CD4-positive, alpha-beta T cell (primary cell): Measurements from ENCODE around the gene SGSM1. TPM values are rescaled to one million over a fixed set of nuclear protein-coding genes. Genes with fewer than 3 reads are reported as not detected.
"Not testable (repeated sequence)": the region's sequence is repeated elsewhere in the genome, so short reads cannot be mapped to it uniquely, and the experiment has no call there.

ENCODE experiments used
- ATAC-seq: fragments of 200-7000 bp; cut with Tn5 transposase; one replicate; pipeline ENCODE4 v1.10.0; 2022; ENCODE audit warnings: mild to moderate bottlenecking; ENCODE audit not compliant: poor library complexity
- CTCF ChIA-PET: fragments of 350-600 bp; sonication (Branson Sonifier 250); formaldehyde crosslinking; loops from one replicate; lab custom pipeline; 2021; ENCODE audit warnings: antibody characterized with exemption, inconsistent platforms; lab: Charles Lee
- POLR2A ChIA-PET: fragments of 350-600 bp; sonication (Branson Sonifier 250); formaldehyde crosslinking; loops from one replicate; lab custom pipeline; 2021; ENCODE audit warnings: antibody characterized with exemption, inconsistent platforms; lab: Charles Lee
- DNase-seq, 14 experiments: peaks; one replicate each; pipeline ENCODE4 v3.0.0-alpha.2; 2013 to 2020; ENCODE audit warnings: mixed read lengths in 2 of 14
- H3K27ac ChIP-seq, 2 donors: one replicate each; pipeline versions ENCODE4 v1.5.1 to v1.7.0; 2013; ENCODE audit warnings: low read length in 2 of 2, low read depth in 1 of 2, mild to moderate bottlenecking in 1 of 2
- H3K27me3 ChIP-seq, 2 experiments: 1 replicate in 1 of 2; 2 replicates in 1 of 2; pipeline versions ENCODE4 v1.6.1 to v1.7.0; 2013; ENCODE audit warnings: low read length in 2 of 2, control low read depth in 1 of 2, mild to moderate bottlenecking in 1 of 2, moderate library complexity in 1 of 2; ENCODE audit not compliant: insufficient read depth in 2 of 2, control insufficient read depth in 1 of 2
- H3K36me3 ChIP-seq: one replicate; pipeline ENCODE4 v1.6.1; 2013; ENCODE audit warnings: low read length, control low read depth; ENCODE audit not compliant: insufficient read depth
- H3K4me1 ChIP-seq: one replicate; pipeline ENCODE4 v1.6.1; 2013; ENCODE audit warnings: low read length, control low read depth; ENCODE audit not compliant: insufficient read depth
- H3K4me3 ChIP-seq: one replicate; pipeline ENCODE4 v1.5.1; 2013; ENCODE audit warnings: mild to moderate bottlenecking, low read length, moderate library complexity
- H3K9me3 ChIP-seq, 2 experiments: 1 replicate in 1 of 2; 2 replicates in 1 of 2; pipeline versions ENCODE4 v1.6.1 to v1.7.0; 2013; ENCODE audit warnings: low read length in 2 of 2, mild to moderate bottlenecking in 2 of 2, control low read depth in 1 of 2, moderate library complexity in 1 of 2; ENCODE audit not compliant: control insufficient read depth in 1 of 2, insufficient read depth in 1 of 2
- H3K27ac Mint-ChIP-seq: one replicate; pipeline ENCODE4 v1.8.0; 2020; ENCODE audit warnings: mixed read lengths
- H3K27me3 Mint-ChIP-seq: one replicate; pipeline ENCODE4 v1.8.0; 2021; ENCODE audit warnings: mixed read lengths
- H3K36me3 Mint-ChIP-seq: one replicate; pipeline ENCODE4 v1.8.0; 2021; ENCODE audit warnings: low read depth, mixed read lengths
- H3K4me1 Mint-ChIP-seq: one replicate; pipeline ENCODE4 v1.8.0; 2021; ENCODE audit warnings: low read depth, mixed read lengths
- H3K4me3 Mint-ChIP-seq: one replicate; pipeline ENCODE4 v1.8.0; 2020; ENCODE audit warnings: mild to moderate bottlenecking, mixed read lengths
- H3K9me3 Mint-ChIP-seq: one replicate; pipeline ENCODE4 v1.8.0; 2020; ENCODE audit warnings: mixed read lengths
- CTCF ChIP-seq: fragments of 200-600 bp; IDR thresholded peaks from one replicate; pipeline ENCODE4 v1.8.0; 2022; ENCODE audit warnings: antibody characterized with exemption, mild to moderate bottlenecking
- intact Hi-C, 2 experiments: fragments of 100-400 bp; cut with DNase I in 1 of 2; cut with micrococcal nuclease in 1 of 2; formaldehyde crosslinking; loops; one replicate each; pipeline versions ENCODE4 v1.15.1 to v1.9.0; 2023 to 2025; cut with DNase I, micrococcal nuclease
- total RNA-seq, 174 experiments: library from RNA in 2 of 174; stranded (reverse) in 2 of 174; gene quantifications; one replicate each; pipeline ENCODE4 v1.2.3 and lab custom pipeline; 2021 to 2026

The SGSM1 gene
- total RNA-seq, 2 experiments from 2014 or later, result 1.3 to 1.9 TPM

GRCh38 chr22:24905909-24906308 is 99.9 kb downstream of the SGSM1 start:
- Histone ChIP-seq H3K4me1 (no peaks in the 10 kb centered on the region), H3K27me3 (no peaks in the 10 kb centered on the region), H3K9me3 (peaks cover 14 to 27% of the 10 kb centered on the region in 2 experiments), H3K4me3 (no peak overlapping the region), H3K27ac (no peak overlapping the region), H3K36me3 (no peaks in the 10 kb centered on the region)
- intact Hi-C loops, result no loop called here
- DNase-seq (no peak), ATAC-seq (no peak)
- Mint-ChIP-seq H3K36me3 (peaks cover 35% of the 10 kb centered on the region), H3K4me3 (no peak overlapping the region), H3K27me3 (no peaks in the 10 kb centered on the region), H3K4me1 (no peaks in the 10 kb centered on the region), H3K9me3 (peaks cover 13% of the 10 kb centered on the region), H3K27ac (no peak overlapping the region)
- POLR2A ChIA-PET, result no interaction called here
- TF ChIP-seq CTCF, result no peak
- CTCF ChIA-PET, result no interaction called here

- H3K36me3 ChIP-seq, CTCF ChIA-PET, H3K4me3 ChIP-seq, POLR2A ChIA-PET, H3K4me3 Mint-ChIP-seq, H3K27me3 Mint-ChIP-seq, H3K4me1 Mint-ChIP-seq, H3K27me3 ChIP-seq, DNase-seq, ATAC-seq, H3K27ac Mint-ChIP-seq, H3K4me1 ChIP-seq, H3K27ac ChIP-seq, intact Hi-C loops: not testable (repeated sequence)
- Mint-ChIP-seq H3K9me3 (peaks cover 13% of the 10 kb centered on the region), H3K36me3 (peaks cover 35% of the 10 kb centered on the region)
- H3K9me3 ChIP-seq, result peaks cover 14 to 27% of the 10 kb centered on the region in 2 experiments
Observed at GRCh38 chr22:24907101-24907500, 101.1 kb downstream of the SGSM1 start.

GRCh38 chr22:24920029-24920428 is 114.0 kb downstream of the SGSM1 start:
- Histone ChIP-seq H3K27me3 (no peaks in the 10 kb centered on the region), H3K27ac (no peak overlapping the region), H3K36me3 (no peaks in the 10 kb centered on the region), H3K4me3 (no peak overlapping the region), H3K9me3 (no peaks in the 10 kb centered on the region), H3K4me1 (no peaks in the 10 kb centered on the region)
- no peaks in the 10 kb centered on the region for H3K36me3 Mint-ChIP-seq
- no peak for DNase-seq
- no peak overlapping the region for H3K27ac Mint-ChIP-seq
- H3K27me3 Mint-ChIP-seq, result no peaks in the 10 kb centered on the region
- ChIA-PET POLR2A (no interaction called here), CTCF (no interaction called here)
- no peaks in the 10 kb centered on the region for H3K9me3 Mint-ChIP-seq
- H3K4me3 Mint-ChIP-seq, result no peak overlapping the region
- intact Hi-C loops, result loop anchor here in 1 of 2 experiments (1.0 kb wide), 1 partner anchor 44 kb away; no protein-coding TSS in a partner anchor
- no peaks in the 10 kb centered on the region for H3K4me1 Mint-ChIP-seq
- ATAC-seq, result no peak
- TF ChIP-seq CTCF, result no peak
